K562 (cell line): ENCODE results near the gene LRRN3. TPM values are rescaled to one million over a fixed set of nuclear protein-coding genes. Genes with fewer than 3 reads are reported as not detected.

ENCODE experiments used
- ARHGAP35 ChIP-seq: fragments of 450-650 bp; IDR thresholded peaks from 2 replicates; pipeline ENCODE4 v1.6.1; 2018; ENCODE audit not compliant: partially characterized antibody
- ATF1 ChIP-seq, 2 experiments: fragments of 450-650 bp in 1 of 2; IDR thresholded peaks; 2 replicates each; pipeline ENCODE4 v1.6.1; 2016; ENCODE audit warnings: missing compliant biosample characterization in 1 of 2, missing genetic modification characterization in 1 of 2
- HDAC8 ChIP-seq: fragments of 450-650 bp; IDR thresholded peaks from 2 replicates; pipeline ENCODE4 v1.6.1; 2016; ENCODE audit warnings: mild to moderate bottlenecking, missing genetic modification characterization, moderate library complexity, missing compliant biosample characterization
- PML ChIP-seq: IDR thresholded peaks from 2 replicates; pipeline ENCODE4 v1.6.1; 2012; ENCODE audit warnings: low read length, inconsistent platforms
- U2AF2 ChIP-seq: fragments of 200-400 bp; formaldehyde crosslinking; optimal IDR thresholded peaks from 2 replicates; pipeline ENCODE3; 2017; ENCODE audit warnings: low read depth, mild to moderate bottlenecking, low read length
- YY1 ChIP-seq, 3 experiments: IDR thresholded peaks; 2 replicates each; pipeline ENCODE4 v1.6.1; 2011; ENCODE audit warnings: low read length in 2 of 3, mild to moderate bottlenecking in 2 of 3, moderate library complexity in 2 of 3, borderline replicate concordance in 1 of 3, control low read depth in 1 of 3, low read depth in 1 of 3; ENCODE audit not compliant: insufficient read depth in 3 of 3, insufficient replicate concordance in 2 of 3, control insufficient read depth in 1 of 3, insufficient read length in 1 of 3; ENCODE audit errors: extremely low read depth in 1 of 3
- ZFP91 ChIP-seq: sonication (generic); formaldehyde crosslinking; IDR thresholded peaks from 2 replicates; pipeline ENCODE4 v1.8.0; 2022; ENCODE audit warnings: mild to moderate bottlenecking, missing genetic modification reagents
- ZNF134 ChIP-seq: fragments of 250-450 bp; sonication (Bioruptor Pico); conservative IDR thresholded peaks from 2 replicates; pipeline ENCODE4 v1.4.0; 2020
- ZNF146 ChIP-seq: IDR thresholded peaks from one replicate; pipeline ENCODE4 v1.6.1; 2018; ENCODE audit warnings: missing compliant biosample characterization; ENCODE audit not compliant: unreplicated experiment
- ZNF217 ChIP-seq: sonication (generic); formaldehyde crosslinking; IDR thresholded peaks from 2 replicates; pipeline ENCODE4 v1.8.0; 2022; ENCODE audit warnings: mild to moderate bottlenecking, missing genetic modification reagents
- ZNF253 ChIP-seq: fragments of 250-450 bp; sonication (Bioruptor Pico); conservative IDR thresholded peaks from 2 replicates; pipeline ENCODE4 v1.6.1; 2021; ENCODE audit warnings: mild to moderate bottlenecking
- ZNF445 ChIP-seq: fragments of 250-450 bp; sonication (Bioruptor Pico); IDR thresholded peaks from 2 replicates; pipeline ENCODE4 v1.4.0; 2020; ENCODE audit warnings: low read depth, mild to moderate bottlenecking, moderate library complexity
- polyA plus RNA-seq, 8 experiments: library from polyadenylated mRNA; depleted of rRNA in 4 of 8; stranded (reverse) in 5 of 8; unstranded in 3 of 8; fragments of >200 nt; fragmentation: Nextera tagmentation in 2 of 8; fragmentation: Illumina TruSeq in 1 of 8; extraction: Ambion mirVana in 2 of 8; extraction: Trizol in 1 of 8; gene quantifications; 2 replicates each; pipeline versions ENCODE4 v1.2.1 to v1.2.3, GENCODE V29; 2011 to 2014; ENCODE audit warnings: inconsistent platforms in 1 of 8, missing spikeins in 1 of 8
- total RNA-seq, 7 experiments: library from RNA; depleted of rRNA in 6 of 7; stranded (reverse); fragments of >200 nt in 6 of 7; fragmentation: Illumina TruSeq in 2 of 7; extraction: Trizol in 2 of 7; gene quantifications; 2 replicates each; pipeline versions ENCODE4 v1.2.1 to v1.2.3, GENCODE V29; 2011 to 2021; ENCODE audit warnings: low replicate concordance in 1 of 7
- TF ChIP-seq, protein P1 (sequence below): fragments of 250-450 bp; sonication (Bioruptor Pico); IDR thresholded peaks from 2 replicates; pipeline ENCODE4 v1.4.0; 2020; ENCODE audit warnings: mild to moderate bottlenecking, moderate library complexity
- TF ChIP-seq, protein P2 (sequence below): fragments of 250-450 bp; sonication (Bioruptor Pico); IDR thresholded peaks from 2 replicates; pipeline ENCODE4 v1.8.0; 2022; ENCODE audit warnings: moderate library complexity, mild to moderate bottlenecking, inconsistent platforms
- TF ChIP-seq, protein P3 (sequence below): sonication (generic); formaldehyde crosslinking; IDR thresholded peaks from 2 replicates; pipeline ENCODE4 v1.8.0; 2022; ENCODE audit warnings: missing genetic modification reagents, mild to moderate bottlenecking, borderline replicate concordance
- TF ChIP-seq, protein P4 (sequence below): fragments of 450-650 bp; formaldehyde crosslinking; IDR thresholded peaks from 2 replicates; pipeline ENCODE4 v1.4.0; 2022; ENCODE audit warnings: missing genetic modification characterization
- TF ChIP-seq, protein P5 (sequence below): fragments of 450-650 bp; IDR thresholded peaks from 2 replicates; pipeline ENCODE4 v1.6.1; 2016; ENCODE audit warnings: antibody characterized with exemption

LRRN3 gene
- total and polyA plus RNA-seq, 9 of the 15 experiments (the other 6 are each of a cell fraction or from before 2014, with no cell fraction given): 0.05 to 1.00 (median 0.20) TPM; not detected in 1

DNA sequence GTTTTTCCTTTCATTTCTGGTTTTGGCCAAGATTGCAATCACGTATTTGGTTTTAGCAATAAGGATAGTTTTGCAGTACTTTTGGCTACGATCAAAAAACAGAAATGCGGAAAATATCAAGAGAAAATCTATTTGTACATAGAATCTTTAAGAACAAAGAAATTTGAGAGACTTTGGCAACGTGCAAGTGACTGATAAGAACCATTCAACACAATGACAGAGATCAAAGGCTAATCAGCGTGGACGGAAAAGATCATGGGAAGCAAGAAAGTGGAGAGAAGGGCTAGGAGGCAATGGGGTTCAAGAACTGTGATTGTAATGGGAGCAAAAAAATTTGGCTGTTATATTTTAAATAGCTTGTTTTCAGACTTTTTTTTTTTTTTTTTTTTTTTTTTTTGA is 16.2 kb upstream of the LRRN3 start (continued):
- TF ChIP-seq, protein P1, sequence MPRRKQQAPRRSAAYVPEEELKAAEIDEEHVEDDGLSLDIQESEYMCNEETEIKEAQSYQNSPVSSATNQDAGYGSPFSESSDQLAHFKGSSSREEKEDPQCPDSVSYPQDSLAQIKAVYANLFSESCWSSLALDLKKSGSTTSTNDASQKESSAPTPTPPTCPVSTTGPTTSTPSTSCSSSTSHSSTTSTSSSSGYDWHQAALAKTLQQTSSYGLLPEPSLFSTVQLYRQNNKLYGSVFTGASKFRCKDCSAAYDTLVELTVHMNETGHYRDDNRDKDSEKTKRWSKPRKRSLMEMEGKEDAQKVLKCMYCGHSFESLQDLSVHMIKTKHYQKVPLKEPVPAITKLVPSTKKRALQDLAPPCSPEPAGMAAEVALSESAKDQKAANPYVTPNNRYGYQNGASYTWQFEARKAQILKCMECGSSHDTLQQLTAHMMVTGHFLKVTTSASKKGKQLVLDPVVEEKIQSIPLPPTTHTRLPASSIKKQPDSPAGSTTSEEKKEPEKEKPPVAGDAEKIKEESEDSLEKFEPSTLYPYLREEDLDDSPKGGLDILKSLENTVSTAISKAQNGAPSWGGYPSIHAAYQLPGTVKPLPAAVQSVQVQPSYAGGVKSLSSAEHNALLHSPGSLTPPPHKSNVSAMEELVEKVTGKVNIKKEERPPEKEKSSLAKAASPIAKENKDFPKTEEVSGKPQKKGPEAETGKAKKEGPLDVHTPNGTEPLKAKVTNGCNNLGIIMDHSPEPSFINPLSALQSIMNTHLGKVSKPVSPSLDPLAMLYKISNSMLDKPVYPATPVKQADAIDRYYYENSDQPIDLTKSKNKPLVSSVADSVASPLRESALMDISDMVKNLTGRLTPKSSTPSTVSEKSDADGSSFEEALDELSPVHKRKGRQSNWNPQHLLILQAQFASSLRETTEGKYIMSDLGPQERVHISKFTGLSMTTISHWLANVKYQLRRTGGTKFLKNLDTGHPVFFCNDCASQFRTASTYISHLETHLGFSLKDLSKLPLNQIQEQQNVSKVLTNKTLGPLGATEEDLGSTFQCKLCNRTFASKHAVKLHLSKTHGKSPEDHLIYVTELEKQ (CRISPR knock-in tag): no peak
- TF ChIP-seq PML (peak; percentile 27; the same call in 1 of the 2 replicates), ATF1 (CRISPR knock-in tag; IDR thresholded peaks at IDR 0.05) (no peak), ATF1 (tag; IDR thresholded peaks at IDR 0.05) (no peak), ZNF134 (no peak), ZNF253 (CRISPR knock-in tag) (no peak), YY1 (IDR thresholded peaks at IDR 0.05; ENCODE audit: borderline replicate concordance in 1 of 3, control insufficient read depth in 1 of 3, extremely low read depth in 1 of 3, insufficient read depth in 3 of 3, insufficient read length in 1 of 3, insufficient replicate concordance in 2 of 3, low read depth in 1 of 3, low read length in 2 of 3) (no peak), ARHGAP35 (no peak), ZNF445 (CRISPR knock-in tag) (no peak), ZNF217 (CRISPR knock-in tag) (no peak), ZFP91 (no peak), U2AF2 (no peak), ZNF146 (CRISPR knock-in tag) (no peak), HDAC8 (tag) (no peak)
- TF ChIP-seq, protein P2, sequence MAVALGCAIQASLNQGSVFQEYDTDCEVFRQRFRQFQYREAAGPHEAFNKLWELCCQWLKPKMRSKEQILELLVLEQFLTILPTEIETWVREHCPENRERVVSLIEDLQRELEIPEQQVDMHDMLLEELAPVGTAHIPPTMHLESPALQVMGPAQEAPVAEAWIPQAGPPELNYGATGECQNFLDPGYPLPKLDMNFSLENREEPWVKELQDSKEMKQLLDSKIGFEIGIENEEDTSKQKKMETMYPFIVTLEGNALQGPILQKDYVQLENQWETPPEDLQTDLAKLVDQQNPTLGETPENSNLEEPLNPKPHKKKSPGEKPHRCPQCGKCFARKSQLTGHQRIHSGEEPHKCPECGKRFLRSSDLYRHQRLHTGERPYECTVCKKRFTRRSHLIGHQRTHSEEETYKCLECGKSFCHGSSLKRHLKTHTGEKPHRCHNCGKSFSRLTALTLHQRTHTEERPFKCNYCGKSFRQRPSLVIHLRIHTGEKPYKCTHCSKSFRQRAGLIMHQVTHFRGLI: no peak
- TF ChIP-seq, protein P3, sequence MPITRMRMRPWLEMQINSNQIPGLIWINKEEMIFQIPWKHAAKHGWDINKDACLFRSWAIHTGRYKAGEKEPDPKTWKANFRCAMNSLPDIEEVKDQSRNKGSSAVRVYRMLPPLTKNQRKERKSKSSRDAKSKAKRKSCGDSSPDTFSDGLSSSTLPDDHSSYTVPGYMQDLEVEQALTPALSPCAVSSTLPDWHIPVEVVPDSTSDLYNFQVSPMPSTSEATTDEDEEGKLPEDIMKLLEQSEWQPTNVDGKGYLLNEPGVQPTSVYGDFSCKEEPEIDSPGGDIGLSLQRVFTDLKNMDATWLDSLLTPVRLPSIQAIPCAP (CRISPR knock-in tag): no peak
- TF ChIP-seq, protein P4, sequence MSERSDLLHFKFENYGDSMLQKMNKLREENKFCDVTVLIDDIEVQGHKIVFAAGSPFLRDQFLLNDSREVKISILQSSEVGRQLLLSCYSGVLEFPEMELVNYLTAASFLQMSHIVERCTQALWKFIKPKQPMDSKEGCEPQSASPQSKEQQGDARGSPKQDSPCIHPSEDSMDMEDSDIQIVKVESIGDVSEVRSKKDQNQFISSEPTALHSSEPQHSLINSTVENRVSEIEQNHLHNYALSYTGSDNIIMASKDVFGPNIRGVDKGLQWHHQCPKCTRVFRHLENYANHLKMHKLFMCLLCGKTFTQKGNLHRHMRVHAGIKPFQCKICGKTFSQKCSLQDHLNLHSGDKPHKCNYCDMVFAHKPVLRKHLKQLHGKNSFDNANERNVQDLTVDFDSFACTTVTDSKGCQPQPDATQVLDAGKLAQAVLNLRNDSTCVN (CRISPR knock-in tag): no peak
- TF ChIP-seq, protein P5, sequence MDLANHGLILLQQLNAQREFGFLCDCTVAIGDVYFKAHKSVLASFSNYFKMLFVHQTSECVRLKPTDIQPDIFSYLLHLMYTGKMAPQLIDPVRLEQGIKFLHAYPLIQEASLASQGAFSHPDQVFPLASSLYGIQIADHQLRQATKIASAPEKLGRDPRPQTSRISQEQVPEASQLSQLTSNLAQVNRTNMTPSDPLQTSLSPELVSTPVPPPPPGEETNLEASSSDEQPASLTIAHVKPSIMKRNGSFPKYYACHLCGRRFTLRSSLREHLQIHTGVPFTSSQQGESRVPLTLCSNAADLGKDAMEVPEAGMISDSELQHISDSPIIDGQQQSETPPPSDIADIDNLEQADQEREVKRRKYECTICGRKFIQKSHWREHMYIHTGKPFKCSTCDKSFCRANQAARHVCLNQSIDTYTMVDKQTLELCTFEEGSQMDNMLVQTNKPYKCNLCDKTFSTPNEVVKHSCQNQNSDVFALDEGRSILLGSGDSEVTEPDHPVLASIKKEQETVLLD: no peak
